ENCODE data around the gene ATRNL1.

ATRNL1 gene

DNA sequence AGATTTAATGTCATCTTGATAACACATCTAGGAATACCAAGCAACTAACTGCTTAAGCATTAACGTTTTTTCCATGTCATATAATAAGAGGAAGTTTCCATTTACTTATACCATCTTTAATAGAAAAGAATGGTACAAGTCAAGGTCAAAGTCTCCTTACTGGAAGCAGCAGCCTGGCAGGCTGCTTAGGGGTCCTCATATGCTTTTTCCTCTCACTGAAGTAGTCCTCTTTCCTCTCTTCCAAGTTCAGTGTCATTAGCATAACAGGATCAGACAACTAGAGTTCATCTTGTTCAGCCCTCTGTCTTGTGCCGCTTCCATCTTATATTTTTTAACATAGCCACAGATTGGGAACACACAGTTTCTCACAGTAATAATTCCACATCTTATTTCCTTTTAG lies 774.1 kb downstream of the ATRNL1 start:
- no peak for DNase-seq (ENCODE audit: low read depth, low spot score)
- H3K27ac ChIP-seq: no peak overlapping the region

DNA sequence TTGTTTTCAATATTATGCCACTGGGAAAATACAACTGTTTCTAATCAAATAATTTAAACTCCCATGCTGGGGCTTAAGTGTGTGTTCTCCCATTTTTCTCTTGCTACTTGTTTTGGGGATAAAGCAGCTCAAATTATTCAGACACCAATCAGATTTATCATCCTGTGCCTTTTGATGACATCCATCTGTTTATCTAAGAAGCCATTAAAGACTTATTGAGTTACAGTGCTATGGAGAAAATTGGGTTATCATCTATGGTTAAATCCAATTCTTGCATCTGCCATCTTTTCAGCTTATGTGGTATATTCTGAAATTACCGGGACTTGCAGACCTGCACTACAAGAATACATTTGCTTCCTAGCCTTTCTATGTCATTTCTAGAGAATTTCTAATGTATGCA lies 778.7 kb downstream of the ATRNL1 start:
- H3K27ac ChIP-seq: no peak overlapping the region
- DNase-seq (ENCODE audit: low read depth, low spot score): no peak

DNA sequence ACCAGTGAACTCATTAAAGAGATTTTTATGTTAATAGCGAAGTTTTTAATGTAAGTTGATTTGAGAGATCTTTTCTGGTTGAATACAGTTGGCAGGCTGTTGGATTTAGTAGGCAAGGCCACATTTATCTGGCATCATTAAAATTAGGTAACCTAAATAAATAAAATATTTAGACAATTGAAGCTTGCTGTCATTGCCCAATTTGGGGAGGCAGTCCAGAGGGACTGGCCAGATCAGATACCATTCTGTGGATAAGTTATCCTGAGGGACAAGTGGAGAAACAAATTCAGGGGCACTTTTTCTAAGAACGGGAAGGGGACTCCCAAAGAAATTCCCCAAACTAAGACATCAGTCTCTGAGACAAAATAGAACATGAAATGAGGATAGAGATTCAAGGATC lies 782.0 kb downstream of the ATRNL1 start:
- no peak for DNase-seq (ENCODE audit: low read depth, low spot score)
- H3K27ac ChIP-seq: no peak overlapping the region

DNA sequence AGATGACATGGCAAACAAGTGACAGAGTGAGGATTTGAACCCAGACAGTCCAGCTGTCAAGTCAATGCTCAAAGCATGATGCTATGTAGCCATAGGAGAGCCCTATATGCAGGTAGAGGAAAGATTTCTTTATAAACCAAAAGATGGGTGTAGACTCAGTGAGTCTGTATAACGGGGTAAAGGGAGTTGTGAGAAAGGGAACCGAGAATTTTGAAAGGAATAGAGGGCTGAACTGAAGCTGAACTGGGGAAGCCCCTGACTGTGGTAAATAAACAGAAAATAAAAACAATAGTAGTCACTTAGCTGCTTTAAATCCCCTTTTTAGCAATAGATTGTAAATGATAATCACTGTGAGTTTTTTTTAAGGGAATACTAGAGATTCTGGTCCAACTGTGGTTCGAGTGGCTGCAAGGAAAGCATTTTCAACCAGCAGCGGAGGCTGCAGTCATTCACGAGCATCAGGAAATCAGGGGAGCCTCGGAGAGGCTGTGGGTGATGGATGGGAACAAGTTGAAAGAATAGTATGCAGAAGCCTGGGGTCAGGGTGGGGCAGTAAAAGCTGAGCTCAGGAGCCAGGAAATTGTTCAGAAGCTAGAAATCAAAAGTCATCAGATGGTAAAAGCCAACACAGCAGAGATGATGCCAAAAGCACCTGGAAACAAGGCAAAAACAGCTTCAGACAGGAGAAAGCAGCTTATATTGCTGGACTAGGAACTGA lies 786.4 kb downstream of the ATRNL1 start:
- H3K27ac ChIP-seq: no peak overlapping the region
- no peak for DNase-seq (ENCODE audit: low read depth, low spot score)

DNA sequence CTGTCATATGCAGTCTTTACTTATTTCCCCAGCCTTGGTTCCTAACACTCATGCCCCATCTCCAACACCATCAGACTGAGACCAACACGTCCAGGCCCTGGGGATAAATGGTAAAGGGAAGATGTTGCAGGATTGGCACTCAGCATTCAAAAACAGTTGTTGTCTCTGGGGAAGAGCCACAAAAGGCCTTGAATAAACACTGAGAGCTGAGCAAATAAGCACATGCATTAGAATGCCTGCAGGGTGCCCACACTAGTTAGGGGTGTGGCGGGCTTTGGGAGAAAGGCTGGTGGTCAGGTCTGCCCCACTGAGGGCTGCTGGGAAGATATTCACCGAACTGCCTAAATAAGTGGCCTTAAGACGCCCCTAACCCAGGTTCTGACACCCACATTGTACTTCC lies 788.9 kb downstream of the ATRNL1 start:
- no peak overlapping the region for H3K27ac ChIP-seq
- DNase-seq (ENCODE audit: low read depth, low spot score): no peak

DNA sequence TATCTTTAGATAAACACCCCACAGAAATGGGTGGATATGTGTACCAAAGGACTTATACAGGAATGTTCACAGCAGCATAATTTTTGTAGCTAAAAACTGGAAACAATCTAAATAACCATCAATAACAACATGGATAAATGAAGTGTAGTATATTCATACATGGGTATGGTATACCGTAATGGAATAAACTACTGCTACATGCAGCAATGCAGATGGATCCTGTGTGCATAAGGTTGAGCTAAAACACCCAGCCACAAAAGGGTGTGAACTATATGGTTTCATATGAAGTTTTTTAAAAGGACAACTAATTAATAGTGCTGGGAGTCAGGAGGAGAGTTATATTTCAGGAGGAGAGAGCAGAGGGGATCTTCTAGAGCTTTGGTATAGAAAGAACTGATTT lies 790.2 kb downstream of the ATRNL1 start:
- no peak for DNase-seq (ENCODE audit: low read depth, low spot score)

DNA sequence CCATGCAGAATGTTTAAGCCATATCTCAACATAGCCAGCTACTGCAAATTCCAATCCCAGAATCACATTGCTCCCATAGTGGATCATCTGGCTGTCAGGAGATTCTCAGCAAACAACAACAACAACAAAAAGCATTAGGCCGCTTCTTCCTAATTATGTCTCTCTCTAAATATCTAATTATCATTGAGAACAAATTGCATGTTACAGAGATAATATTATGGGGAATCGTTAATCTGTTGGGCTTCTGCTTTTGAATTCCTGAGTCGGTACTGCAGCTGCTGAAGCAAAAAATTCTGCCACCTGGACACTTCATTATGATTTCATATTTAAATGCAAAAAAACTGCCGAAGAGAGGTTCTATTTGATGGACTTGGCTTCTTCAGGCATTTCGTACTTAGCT lies 791.2 kb downstream of the ATRNL1 start:
- DNase-seq (ENCODE audit: low read depth, low spot score): no peak

More for the DNA sequence above, 790.2 kb downstream of the ATRNL1 start:
- no peak overlapping the region for H3K27ac ChIP-seq

DNA sequence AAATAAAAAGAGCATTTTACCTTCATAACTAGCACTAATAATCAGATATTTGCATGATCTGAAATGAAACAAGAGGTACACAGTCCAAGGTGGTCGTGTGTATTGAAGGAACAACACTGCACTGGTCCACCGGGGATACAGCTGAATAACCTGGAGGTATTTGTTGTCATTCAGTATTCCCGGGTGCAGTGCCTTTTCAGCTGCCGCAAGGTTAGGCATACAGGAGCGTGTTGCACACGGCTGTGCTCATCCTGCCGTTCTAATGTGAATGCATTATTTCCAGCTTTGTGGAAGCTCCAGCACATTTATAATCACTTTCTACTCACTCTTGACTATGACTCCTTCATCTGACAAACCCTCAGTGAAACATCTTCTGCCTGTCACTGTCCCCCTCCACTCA lies 802.0 kb downstream of the ATRNL1 start:
- no peak for DNase-seq (ENCODE audit: low read depth, low spot score)
- no peak overlapping the region for H3K27ac ChIP-seq

More for the DNA sequence above, 791.2 kb downstream of the ATRNL1 start:
- no peak overlapping the region for H3K27ac ChIP-seq

DNA sequence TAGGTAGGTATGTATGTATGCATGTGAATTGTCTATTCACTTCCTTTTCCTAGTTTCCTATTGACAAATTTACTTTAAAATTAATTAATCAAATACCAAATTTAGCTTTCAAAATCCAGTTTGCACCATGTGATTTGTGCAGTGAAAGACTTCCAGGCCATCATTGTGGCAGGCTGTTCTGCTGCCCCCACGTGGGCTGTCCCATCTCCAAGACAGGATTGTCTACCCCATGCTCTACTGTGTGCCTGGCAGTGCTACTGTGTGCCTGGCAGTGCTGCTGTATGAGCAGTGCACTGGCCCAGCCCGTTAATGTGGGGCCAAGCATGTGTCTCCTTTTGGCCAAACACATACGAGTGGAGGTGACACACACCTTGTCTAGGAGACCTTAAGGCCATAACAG lies 805.1 kb downstream of the ATRNL1 start:
- no peak overlapping the region for H3K27ac ChIP-seq
- no peak for DNase-seq (ENCODE audit: low read depth, low spot score)

DNA sequence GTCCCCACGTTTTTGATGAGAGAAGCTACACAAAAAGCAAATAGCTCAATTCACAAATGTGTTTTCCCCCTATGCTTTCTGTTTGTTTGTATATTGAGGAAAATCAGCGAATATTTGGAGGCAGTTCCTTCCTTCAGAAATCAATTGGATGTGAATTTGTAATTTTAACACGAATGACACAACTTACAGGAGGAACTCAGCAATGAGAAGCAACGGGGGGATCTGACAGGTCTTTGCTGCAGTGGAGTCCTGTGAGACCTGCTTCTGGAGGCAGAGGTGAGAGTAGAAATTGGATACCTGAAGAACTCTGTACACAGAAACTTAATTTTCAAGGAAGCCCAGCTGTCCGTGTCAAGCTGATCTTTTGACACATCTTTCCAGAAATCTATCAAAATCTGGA lies 809.4 kb downstream of the ATRNL1 start:
- DNase-seq (ENCODE audit: low read depth, low spot score): no peak
- H3K27ac ChIP-seq: no peak overlapping the region

DNA sequence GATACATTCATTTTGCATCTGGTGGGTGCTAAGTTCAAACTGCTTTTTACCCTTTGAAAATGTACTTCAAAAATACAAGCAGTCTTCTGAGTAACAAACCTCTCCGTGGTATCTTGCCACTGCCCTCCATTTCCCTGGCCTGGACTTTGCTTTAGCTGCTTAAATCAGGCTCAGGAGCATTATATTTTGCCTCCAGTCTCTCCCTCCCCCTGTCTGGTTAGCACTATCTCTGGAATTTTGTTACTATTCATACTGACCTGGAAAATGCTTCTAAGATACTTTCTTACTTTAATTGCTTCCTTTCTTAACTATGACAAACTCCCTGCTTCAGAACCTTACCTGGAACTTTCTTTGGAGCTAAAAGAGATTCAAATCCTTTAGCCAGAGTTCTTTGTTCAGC lies 810.0 kb downstream of the ATRNL1 start:
- DNase-seq (ENCODE audit: low read depth, low spot score): no peak
- no peak overlapping the region for H3K27ac ChIP-seq

DNA sequence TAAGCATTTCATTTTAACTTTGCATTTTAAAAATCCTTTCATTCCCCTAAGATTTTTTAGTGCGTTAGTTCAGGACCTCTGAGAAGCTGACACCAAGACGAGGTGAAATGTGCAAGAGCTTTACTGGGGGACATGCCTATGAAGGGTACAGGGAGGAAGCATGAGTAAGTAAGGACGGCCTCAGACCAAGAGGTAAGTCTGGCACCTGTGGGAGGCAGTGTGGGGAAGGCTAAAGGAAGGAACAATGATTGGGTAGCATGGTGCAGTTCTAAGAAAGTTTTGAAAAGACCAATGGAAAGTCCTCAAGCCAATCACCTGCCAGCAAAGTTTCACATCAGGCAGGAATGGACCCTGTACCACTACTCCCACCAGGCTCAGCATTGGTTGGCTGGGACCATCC lies 810.7 kb downstream of the ATRNL1 start:
- DNase-seq (ENCODE audit: low read depth, low spot score): no peak
- H3K27ac ChIP-seq: no peak overlapping the region

DNA sequence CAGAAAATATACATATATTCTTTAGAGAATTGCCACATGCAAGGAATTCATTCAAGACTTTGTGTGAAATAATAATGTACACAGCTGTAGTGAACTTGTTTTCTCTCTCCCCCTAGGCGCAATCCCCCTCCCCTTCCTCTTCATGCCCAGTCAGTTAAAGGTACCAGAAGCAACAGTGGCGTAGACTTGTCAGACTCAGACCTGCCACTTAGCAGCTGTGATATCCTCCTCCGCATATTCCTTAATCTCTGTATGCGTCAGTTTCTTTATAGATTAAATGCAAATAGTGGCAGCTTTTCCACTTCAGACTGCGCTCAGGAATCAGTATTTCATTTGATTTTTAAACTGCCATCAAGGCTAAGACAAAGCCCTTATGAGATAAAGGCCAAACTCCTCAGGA lies 815.9 kb downstream of the ATRNL1 start:
- DNase-seq (ENCODE audit: low read depth, low spot score): no peak
- no peak overlapping the region for H3K27ac ChIP-seq

DNA sequence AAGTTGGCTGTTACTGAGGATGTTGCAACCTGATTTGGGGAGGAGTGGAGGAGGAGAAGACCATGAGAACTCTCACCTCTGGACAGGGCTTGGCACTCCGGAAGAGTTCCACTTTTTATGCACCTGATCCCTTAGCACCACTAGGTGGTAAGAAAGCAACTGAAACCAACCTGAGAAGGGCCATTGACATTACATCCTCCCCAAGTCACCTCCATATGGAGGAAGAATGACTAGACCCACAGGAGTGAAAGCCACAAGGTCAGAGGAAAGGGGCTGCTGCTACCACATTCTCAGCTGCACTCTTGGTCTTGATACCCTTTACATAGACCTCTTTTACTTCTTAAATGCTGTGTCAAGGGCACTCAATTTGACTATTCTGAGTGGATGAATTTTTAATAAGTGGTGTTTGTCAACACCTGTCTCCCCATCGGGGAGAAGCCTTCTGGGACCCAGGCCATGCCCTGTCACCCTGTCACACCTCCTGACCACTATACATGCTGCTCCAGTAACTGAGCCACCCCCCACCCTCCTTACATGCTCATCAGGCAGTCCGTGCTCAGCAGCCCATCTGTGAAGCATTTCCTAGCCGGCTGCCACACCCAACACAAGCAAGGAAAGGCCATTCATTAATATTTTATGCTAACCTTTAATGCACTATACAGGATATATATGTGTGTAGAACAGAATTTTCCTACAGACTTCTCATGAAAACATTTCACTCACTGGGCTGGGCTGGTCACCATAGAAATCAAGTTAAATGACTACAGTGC lies 817.0 kb downstream of the ATRNL1 start:
- no peak for DNase-seq (ENCODE audit: low read depth, low spot score)
- no peak overlapping the region for H3K27ac ChIP-seq

DNA sequence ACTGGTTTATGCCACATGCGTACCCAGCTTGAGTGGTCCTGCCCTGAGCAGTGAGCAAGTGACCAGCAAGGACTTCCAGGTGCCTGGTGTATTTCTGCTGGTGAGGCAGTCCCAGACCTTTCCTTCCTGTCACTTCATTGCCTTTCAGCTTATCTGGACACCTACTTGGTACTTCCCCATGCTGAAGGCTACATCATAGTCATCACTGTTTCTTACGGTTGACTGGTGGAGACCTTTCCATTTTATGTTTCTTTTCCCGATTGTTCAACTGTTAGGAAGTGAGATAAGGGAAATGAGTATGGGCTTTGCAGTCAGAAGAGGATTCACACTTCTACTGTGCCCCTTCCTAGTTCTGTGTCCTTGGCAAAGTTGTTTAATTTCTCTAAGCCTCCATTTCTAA lies 821.3 kb downstream of the ATRNL1 start:
- DNase-seq (ENCODE audit: low read depth, low spot score): no peak
- H3K27ac ChIP-seq: no peak overlapping the region

DNA sequence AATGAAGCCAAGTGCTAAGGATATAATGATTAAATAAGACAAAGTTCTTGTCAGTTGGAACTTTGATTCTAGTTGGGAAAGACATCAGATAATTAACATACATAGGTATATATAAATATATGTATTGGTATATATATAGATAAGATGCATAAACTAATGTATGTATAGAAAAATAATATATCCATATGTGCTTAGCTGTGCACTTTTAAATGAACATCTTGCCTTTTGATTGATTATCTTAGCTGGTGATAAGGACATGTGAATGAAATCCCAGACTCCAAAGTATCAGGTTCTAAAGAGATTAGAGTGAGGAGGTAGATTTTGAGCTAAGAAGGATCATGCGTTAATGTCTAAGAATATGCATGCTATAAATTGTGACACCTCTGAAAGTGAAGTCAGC lies 822.3 kb downstream of the ATRNL1 start:
- no peak overlapping the region for H3K27ac ChIP-seq
- no peak for DNase-seq (ENCODE audit: low read depth, low spot score)

DNA sequence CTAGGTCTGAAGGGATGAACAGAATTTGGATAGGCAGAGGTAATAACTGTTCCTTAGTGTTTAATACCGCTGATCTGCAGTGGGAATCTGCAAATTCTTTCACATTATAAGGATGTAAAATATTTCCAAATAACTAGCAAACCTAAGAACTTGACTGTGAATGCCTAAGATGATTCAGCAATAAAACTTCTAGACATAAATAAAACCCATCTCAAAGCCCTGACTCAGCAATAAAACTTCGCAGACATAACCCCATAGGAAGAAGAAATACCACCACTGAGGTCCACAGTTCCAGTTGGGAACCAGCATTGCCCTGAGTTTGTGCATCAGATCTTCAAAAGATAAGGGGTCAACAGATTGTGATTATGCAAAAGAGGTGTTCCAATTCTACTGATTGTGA lies 825.6 kb downstream of the ATRNL1 start:
- DNase-seq (ENCODE audit: low read depth, low spot score): no peak
- no peak overlapping the region for H3K27ac ChIP-seq

DNA sequence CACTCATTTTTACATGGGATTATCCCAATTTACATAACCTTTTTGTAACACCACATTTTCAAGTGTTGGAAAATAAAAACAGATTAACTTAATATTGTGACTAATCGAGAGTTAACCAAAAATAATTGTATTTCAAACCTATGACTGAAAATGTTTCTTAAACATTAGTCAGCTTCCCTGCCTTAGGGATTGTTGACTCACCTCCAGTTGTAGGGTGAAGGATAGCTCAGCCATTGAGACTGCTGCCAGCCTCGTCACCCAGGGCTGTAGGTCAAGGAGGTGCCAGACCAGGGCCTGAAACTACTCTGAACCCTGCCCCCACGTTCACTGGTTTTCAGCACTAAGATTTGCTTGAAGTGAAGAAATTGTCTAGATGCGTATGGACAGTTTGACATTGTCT lies 828.6 kb downstream of the ATRNL1 start:
- no peak for DNase-seq (ENCODE audit: low read depth, low spot score)
- H3K27ac ChIP-seq: no peak overlapping the region

DNA sequence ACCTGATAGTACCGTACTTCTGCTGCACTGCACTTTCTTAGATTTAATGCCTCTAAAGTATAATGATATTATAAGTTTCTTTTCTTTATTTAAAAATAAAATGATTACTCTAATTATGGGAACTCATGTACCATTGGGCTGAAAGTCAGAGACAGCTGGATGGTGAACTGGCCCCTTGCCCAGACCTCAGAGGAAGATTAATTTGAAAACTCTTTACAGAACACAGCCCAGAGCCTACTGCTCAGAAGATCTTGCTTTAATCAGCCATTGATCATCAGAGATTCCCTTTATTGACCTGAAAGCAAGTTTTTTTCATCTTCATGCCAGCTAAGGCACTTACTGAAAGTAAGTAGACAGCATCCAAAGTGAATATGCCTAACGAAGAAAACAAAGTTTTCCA lies 838.1 kb downstream of the ATRNL1 start:
- no peak for DNase-seq (ENCODE audit: low read depth, low spot score)
- no peak overlapping the region for H3K27ac ChIP-seq

DNA sequence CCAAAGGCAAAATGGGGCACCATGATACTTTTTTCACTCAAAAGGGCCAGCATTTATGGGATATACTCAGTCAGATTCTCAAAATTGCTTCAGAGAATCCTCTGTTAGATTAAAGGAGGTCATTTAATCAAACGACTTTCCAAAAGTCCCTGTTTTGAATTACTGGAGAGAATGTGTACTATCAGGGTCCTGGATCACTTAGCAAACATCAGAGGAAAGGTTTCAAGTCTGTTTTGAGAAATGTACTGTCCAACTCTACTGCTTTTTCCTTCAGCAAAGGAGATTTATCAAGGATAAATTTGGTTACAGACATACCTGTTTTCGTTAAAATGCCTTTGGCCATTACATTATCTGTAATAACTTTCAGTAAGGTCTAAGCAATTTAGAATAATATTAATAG lies 838.9 kb downstream of the ATRNL1 start:
- DNase-seq (ENCODE audit: low read depth, low spot score): no peak
- H3K27ac ChIP-seq: no peak overlapping the region

DNA sequence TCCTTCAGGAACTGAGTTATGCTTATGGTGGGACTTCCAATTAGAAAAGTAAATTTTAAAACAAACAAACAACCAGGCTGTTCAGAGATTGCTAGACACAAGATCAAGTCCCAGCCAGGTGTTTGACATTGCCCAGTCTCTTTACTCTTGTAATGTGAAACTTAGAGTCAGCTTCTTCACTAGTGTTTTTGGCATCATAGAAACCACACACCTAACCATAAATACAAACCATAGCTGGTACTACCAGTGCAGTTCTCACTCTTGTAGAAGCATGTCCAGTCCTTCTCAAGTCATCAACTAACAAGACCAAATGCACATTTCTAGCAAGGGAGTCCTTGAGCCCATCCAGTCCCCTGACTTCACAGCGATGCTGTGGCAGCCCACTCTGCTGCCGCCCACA lies 839.9 kb downstream of the ATRNL1 start:
- no peak overlapping the region for H3K27ac ChIP-seq
- no peak for DNase-seq (ENCODE audit: low read depth, low spot score)

DNA sequence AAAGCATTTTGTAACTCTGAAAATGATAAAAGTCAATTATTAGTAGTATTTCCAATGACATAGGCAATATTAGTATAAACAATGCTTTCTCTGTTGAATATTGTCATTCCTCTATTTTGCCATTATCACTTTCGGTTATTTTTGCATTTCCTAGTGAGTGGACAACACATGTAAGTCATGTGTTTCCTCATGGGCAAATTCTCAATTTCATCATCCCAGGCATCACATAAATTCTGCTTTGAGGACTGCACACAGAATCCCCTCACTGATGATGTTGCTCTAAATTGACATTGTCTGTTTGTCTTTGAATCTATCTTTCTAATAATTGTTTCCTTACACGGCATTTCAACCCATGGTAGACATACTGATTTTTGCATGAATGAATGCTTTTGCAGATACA lies 842.6 kb downstream of the ATRNL1 start:
- no peak for DNase-seq (ENCODE audit: low read depth, low spot score)
- H3K27ac ChIP-seq: no peak overlapping the region
